AG04449 (cell line): ENCODE data around the gene SKP2.

ENCODE experiments used
- CTCF ChIA-PET: fragments of 350-600 bp; formaldehyde crosslinking; extraction: SDS; loops from one replicate; lab custom pipeline; 2021; ENCODE audit warnings: antibody characterized with exemption; lab: Yijun Ruan, JAX
- POLR2A ChIA-PET: fragments of 400-600, 350-600 bp; formaldehyde crosslinking; extraction: SDS; loops from one replicate; lab custom pipeline; 2020; ENCODE audit warnings: antibody characterized with exemption, inconsistent platforms; lab: Yijun Ruan, JAX
- DNase-seq: peaks from one replicate; pipeline ENCODE4 v3.0.0-alpha.2; 2010; ENCODE audit warnings: low read depth, low spot score
- H3K4me3 ChIP-seq: 2 replicates; pipeline ENCODE4 v1.5.1; 2011; ENCODE audit warnings: low read depth, mild to moderate bottlenecking, control low read depth, low read length
- TF ChIP-seq, protein P1 (sequence below): IDR thresholded peaks from one replicate; pipeline ENCODE4 v1.5.1; 2011; ENCODE audit warnings: mild to moderate bottlenecking, moderate library complexity, low read length, control low read depth, inconsistent platforms; ENCODE audit not compliant: insufficient read depth; ENCODE audit errors: missing control alignments

SKP2 gene

GRCh38 chr5:36146390-36146789, 5.5 kb upstream of the SKP2 start:
- POLR2A ChIA-PET: no interaction called here
- CTCF ChIA-PET: no interaction called here
- no peak for DNase-seq
- TF ChIP-seq, protein P1, sequence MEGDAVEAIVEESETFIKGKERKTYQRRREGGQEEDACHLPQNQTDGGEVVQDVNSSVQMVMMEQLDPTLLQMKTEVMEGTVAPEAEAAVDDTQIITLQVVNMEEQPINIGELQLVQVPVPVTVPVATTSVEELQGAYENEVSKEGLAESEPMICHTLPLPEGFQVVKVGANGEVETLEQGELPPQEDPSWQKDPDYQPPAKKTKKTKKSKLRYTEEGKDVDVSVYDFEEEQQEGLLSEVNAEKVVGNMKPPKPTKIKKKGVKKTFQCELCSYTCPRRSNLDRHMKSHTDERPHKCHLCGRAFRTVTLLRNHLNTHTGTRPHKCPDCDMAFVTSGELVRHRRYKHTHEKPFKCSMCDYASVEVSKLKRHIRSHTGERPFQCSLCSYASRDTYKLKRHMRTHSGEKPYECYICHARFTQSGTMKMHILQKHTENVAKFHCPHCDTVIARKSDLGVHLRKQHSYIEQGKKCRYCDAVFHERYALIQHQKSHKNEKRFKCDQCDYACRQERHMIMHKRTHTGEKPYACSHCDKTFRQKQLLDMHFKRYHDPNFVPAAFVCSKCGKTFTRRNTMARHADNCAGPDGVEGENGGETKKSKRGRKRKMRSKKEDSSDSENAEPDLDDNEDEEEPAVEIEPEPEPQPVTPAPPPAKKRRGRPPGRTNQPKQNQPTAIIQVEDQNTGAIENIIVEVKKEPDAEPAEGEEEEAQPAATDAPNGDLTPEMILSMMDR: no peak
- no peak overlapping the region for H3K4me3 ChIP-seq

- CTCF ChIA-PET: no interaction called here
Observed at GRCh38 chr5:36147681-36148080, 4.2 kb upstream of the SKP2 start.

GRCh38 chr5:36150676-36151433, 1.1 kb upstream of the SKP2 start:
- CTCF ChIA-PET: interaction anchor here (0.9 to 2.7 kb wide), 8 partner anchors 9 to 540 kb away, joined by 3 to 17 read pairs (median 4); partner anchors contain the start of gene NADK2
- H3K4me3 ChIP-seq: peak overlapping the region; percentile 90
- TF ChIP-seq, protein P1: no peak
- no peak for DNase-seq
- POLR2A ChIA-PET: interaction anchor here (2.0 kb wide), 1 partner anchor 91 kb away, joined by 8 read pairs; the partner anchor contains the start of gene NADK2

More at GRCh38 chr5:36147681-36148080, 4.2 kb upstream of the SKP2 start:
- TF ChIP-seq, protein P1: no peak
- no peak for DNase-seq
- POLR2A ChIA-PET: no interaction called here
- no peak overlapping the region for H3K4me3 ChIP-seq

GRCh38 chr5:36152324-36153297, 700 bp downstream of the SKP2 start:
- H3K4me3 ChIP-seq: peak overlapping the region; percentile 90
- DNase-seq: no peak
- CTCF ChIA-PET: interaction anchor here (1.0 to 2.7 kb wide), 6 partner anchors 11 to 252 kb away, joined by 3 to 17 read pairs (median 4); partner anchors contain the start of gene NADK2
- POLR2A ChIA-PET: interaction anchor here (0.8 to 2.0 kb wide), 3 partner anchors 14 to 94 kb away, joined by 3 to 8 read pairs (median 3); partner anchors contain the start of gene NADK2
- TF ChIP-seq, protein P1: no peak

- POLR2A ChIA-PET: interaction anchor here (0.8 kb wide), 1 partner anchor 93 kb away, joined by 3 read pairs; no protein-coding TSS in a partner anchor
- H3K4me3 ChIP-seq: peak overlapping the region; percentile 90
- CTCF ChIA-PET: interaction anchor here (0.9 to 2.7 kb wide), 5 partner anchors 13 to 112 kb away, joined by 3 to 17 read pairs (median 5); partner anchors contain the start of gene NADK2
Observed at GRCh38 chr5:36153298-36153677, 1.4 kb downstream of the SKP2 start.

More at GRCh38 chr5:36153298-36153677, 1.4 kb downstream of the SKP2 start:
- no peak for DNase-seq
- TF ChIP-seq, protein P1: no peak
